Stimulated activated naive CD8-positive, alpha-beta T cell treated with anti-CD3 and anti-CD28 coated beads, Interleukin-15, amount 100 ng/mL, for 72 hours (primary cell): ENCODE data around the gene M1AP.

Experiments used
- ATAC-seq: fragments of 150-1000 bp; cut with Tn5 transposase; 2 replicates; pipeline ENCODE4 v1.10.0; 2021; ENCODE audit warnings: mild to moderate bottlenecking, moderate library complexity
- DNase-seq, 2 donors: peaks; one replicate each; pipeline ENCODE4 v3.0.0; 2021 to 2022
- H3K27ac Mint-ChIP-seq, 2 donors: one replicate each; pipeline ENCODE4 v1.8.0; 2022; ENCODE audit warnings: mild to moderate bottlenecking in 2 of 2, mixed read lengths in 2 of 2, moderate library complexity in 2 of 2
- H3K27me3 Mint-ChIP-seq: one replicate; pipeline ENCODE4 v1.8.0; 2022; ENCODE audit warnings: mixed read lengths
- H3K4me1 Mint-ChIP-seq: one replicate; pipeline ENCODE4 v1.8.0; 2022; ENCODE audit warnings: mild to moderate bottlenecking, mixed read lengths
- H3K4me3 Mint-ChIP-seq, 2 donors: one replicate each; pipeline ENCODE4 v1.8.0; 2022; ENCODE audit warnings: mild to moderate bottlenecking in 2 of 2, mixed read lengths in 2 of 2, moderate library complexity in 1 of 2
- H3K9me3 Mint-ChIP-seq, 2 donors: one replicate each; pipeline ENCODE4 v1.8.0; 2022; ENCODE audit warnings: mixed read lengths in 2 of 2

The M1AP gene

DNA sequence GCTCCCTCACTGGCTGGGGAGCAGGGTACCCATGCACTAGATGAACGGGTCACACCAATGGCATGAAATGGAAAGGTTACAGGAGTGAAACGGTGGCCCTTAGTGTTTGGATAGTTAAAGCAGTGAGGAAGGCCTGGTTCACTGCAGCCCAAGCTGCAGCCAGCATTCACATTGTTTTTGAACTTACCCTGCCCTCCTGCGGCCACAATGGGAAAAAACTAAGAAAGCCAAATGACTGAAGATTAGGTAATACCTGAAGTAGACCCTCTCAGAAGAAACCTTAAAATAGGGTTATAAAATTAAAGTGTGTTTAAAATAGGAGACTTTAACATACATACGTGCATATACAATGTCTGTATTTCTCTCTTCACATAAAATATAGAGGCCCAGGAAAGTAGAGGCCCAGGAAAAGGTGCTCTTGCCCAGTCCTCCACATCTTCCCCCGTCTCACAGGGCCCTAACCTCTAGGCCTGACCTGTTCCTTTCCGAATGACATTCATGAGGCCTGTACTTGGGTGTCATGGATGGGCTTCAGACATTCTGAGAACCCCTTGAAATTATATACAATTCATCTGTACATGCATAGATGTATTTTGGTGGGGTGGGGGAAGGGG is 60.4 kb downstream of the M1AP start:
- Mint-ChIP-seq H3K27ac (no peak overlapping the region), H3K4me1 (peaks cover 29% of the 10 kb centered on the region), H3K27me3 (peaks cover 12% of the 10 kb centered on the region), H3K4me3 (no peak overlapping the region), H3K9me3 (no peaks in the 10 kb centered on the region)
- ATAC-seq: peak; percentile 85
- DNase-seq: peak; percentile 62 to 72

DNA sequence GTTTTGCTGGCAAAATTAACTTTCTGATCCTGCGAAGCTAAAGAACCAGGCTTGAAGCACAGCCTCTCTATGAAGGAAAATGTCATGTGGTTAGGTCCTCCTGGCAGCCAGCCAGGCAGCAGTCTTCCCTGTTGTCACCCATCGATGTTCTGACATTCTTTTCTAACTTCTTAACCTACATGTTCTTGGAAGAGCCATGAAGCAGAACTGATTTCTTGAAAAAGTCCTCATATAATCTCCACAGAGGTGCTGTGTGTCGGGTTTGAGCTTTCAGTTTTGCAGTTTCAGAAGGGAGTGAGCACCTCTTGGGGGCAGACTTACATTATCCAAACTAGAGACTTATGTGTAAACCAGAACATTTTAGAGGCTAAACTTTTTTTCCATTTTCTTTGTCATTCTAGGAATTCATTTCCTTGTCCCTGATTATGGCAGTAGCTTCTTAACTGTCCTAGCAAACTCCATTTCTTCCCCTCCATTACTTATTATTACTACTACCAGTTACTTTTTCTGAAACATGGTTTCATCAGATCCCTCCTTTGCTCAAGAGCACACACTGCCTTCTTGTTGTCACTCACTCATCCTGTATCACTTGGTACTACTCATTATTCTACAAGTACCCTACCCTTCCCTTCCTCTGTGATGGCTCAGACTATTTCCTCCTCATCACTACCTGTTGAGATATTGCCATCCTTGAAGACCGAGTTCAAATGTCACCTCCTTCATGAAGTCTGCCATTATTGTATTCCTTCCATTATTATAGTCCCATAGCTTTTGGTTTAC is 62.5 kb downstream of the M1AP start:
- H3K4me1 Mint-ChIP-seq: peaks cover 29% of the 10 kb centered on the region
- ATAC-seq (peak; percentile 79), DNase-seq (peak in 1 of 2 donors; percentile 25)
- H3K27ac Mint-ChIP-seq: peak overlapping the region; percentile 24 to 69
- peak overlapping the region; percentile 57 to 65 for H3K4me3 Mint-ChIP-seq
- no peaks in the 10 kb centered on the region for H3K9me3 Mint-ChIP-seq
- no peaks in the 10 kb centered on the region for H3K27me3 Mint-ChIP-seq

DNA sequence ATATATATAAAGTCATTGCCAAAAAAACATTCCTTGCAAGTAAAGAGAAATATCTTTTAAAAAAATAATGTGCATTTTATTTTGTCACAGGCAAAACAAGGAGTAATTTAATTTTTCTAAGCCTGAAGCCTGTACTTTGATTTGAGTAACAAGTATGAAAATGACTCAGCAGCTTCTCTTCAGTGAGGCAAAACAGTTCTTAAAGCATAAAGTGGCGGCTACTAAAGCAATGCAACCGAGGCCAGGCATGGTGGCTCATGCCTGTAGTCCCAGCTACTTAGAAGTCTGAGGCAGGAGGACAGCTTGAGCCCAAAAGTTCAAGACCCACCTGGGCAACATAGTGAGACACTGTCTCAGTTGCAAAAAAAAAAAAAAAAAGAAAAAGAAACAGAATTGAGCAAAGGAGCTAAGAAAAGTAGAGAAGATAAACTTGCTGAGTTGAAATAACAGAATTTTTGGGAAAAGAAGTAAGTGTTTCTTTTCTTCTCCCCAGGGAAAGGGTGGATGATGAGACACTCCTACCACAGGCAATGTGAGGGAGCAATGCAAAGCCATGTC is 64.0 kb downstream of the M1AP start:
- peak overlapping the region in 1 of 2 donors; percentile 95 for H3K27ac Mint-ChIP-seq
- peak in 1 of 2 donors; percentile 34 for DNase-seq

DNA sequence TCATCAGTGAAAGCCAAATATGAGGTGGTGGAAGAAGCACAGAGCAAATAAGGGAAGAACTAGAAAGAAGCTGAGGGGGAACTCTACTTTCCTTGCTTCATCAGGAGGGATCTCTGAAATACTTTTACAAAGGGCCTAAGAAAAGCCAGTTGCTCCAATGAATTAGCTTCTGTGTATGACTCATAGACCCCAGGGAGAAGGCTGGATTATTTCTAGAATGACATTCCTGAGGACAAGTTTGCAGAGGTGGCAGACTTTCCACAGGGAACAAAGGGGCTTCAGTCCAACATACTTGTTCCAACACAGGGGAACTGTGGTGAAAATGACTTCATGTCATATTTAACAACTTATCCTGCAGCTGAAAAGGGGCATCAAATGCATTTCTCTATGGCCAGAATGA is 64.6 kb downstream of the M1AP start:
- ATAC-seq: no peak
- Mint-ChIP-seq H3K4me3 (no peak overlapping the region), H3K9me3 (no peaks in the 10 kb centered on the region), H3K27me3 (no peaks in the 10 kb centered on the region), H3K27ac (no peak overlapping the region), H3K4me1 (peaks cover 29% of the 10 kb centered on the region)
- no peak for DNase-seq

More for the DNA sequence above, 64.0 kb downstream of the M1AP start:
- no peaks in the 10 kb centered on the region for H3K9me3 Mint-ChIP-seq
- H3K27me3 Mint-ChIP-seq: no peaks in the 10 kb centered on the region
- ATAC-seq: peak; percentile 53
- peaks cover 29% of the 10 kb centered on the region for H3K4me1 Mint-ChIP-seq
- H3K4me3 Mint-ChIP-seq: peak overlapping the region; percentile 28 to 56

DNA sequence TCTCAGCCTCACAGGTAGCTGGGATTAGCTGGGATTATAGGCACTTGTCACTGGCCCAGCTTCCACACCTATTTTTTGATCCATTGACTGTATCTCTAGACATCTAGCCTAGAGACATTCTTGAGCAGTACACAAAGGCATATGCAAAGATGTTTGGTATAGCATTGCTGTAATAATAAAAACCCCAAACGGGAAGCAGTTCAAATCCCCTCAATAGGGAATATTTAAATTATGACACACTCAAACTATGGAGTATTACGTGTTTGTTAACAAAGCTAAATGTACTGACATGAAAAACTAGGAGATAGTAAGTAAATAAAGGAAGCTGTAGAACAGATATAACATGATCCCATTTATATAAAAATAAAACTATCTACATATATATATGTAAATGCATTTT is 65.9 kb downstream of the M1AP start:
- Mint-ChIP-seq H3K27me3 (no peaks in the 10 kb centered on the region), H3K4me3 (no peak overlapping the region), H3K9me3 (no peaks in the 10 kb centered on the region), H3K4me1 (peaks cover 31% of the 10 kb centered on the region), H3K27ac (no peak overlapping the region)
- DNase-seq: no peak
- ATAC-seq: no peak

DNA sequence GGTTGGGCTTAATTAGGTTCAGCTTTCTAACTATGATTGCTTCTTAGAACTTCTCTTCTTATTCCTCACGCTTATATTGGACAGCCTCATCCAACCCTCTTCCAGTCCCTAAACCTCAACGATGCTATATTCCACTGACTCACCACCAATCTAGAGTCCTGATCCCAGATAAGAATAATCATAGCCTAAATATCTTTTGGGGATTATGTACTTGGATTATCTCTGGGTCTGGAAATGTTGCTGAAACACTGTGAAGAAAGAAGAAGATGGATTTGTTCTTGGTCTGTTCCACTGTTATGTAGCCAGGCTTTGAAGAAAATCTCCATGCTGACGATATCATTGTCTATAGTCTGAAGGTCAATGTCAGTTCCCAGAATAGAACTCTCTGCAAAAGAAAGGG is 66.7 kb downstream of the M1AP start:
- ATAC-seq (no peak), DNase-seq (no peak)
- Mint-ChIP-seq H3K27me3 (peaks cover 5% of the 10 kb centered on the region), H3K4me1 (peaks cover 38% of the 10 kb centered on the region), H3K4me3 (no peak overlapping the region), H3K9me3 (no peaks in the 10 kb centered on the region), H3K27ac (no peak overlapping the region)

DNA sequence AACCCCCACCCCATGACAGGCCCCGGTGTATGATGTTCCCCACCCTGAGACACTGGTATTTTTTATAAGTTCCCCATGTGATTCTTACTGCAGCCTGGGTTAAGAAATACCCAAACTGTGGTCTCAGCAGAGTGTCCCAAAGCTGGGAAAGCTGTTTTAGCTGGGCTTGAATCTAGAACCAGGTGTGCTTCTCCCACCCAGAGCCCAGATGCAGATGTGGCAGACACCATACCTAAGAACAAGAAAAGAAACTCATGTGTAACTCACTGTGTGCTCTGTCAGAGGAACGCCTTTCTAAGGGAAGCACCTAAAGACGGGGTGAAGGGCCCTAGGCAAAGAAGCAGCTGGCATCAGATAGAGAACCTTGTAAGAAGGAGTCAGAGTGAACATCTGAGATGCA is 69.7 kb downstream of the M1AP start:
- H3K4me3 Mint-ChIP-seq: no peak overlapping the region
- H3K4me1 Mint-ChIP-seq: peaks cover 31% of the 10 kb centered on the region
- peaks cover 5 to 7% of the 10 kb centered on the region in 2 donors for H3K9me3 Mint-ChIP-seq
- DNase-seq (no peak), ATAC-seq (no peak)
- H3K27me3 Mint-ChIP-seq: peaks cover 9% of the 10 kb centered on the region
- H3K27ac Mint-ChIP-seq: no peak overlapping the region

DNA sequence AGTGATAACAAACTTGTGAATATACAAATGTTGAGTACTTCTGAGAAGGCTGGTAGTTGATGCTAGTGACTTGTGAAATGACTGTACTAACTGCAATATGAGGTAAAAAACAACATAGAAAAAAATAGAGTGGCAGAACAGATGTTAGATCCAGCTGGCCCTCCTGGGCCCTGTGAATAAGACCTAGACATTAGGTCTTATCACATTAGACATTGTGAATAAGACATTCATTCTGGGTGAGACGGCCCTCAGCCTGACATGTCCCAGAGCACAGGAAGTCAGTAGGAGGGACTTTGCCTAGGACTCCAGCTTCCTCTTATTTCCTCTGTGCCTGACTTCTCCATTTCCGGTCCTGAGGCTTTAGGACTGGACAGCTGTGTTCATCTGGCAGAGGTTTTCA is 70.7 kb downstream of the M1AP start:
- Mint-ChIP-seq H3K4me3 (no peak overlapping the region), H3K27ac (no peak overlapping the region), H3K4me1 (peaks cover 31% of the 10 kb centered on the region), H3K9me3 (peaks cover 5 to 7% of the 10 kb centered on the region in 2 donors), H3K27me3 (peaks cover 9% of the 10 kb centered on the region)
- ATAC-seq: peak; percentile 53
- DNase-seq: no peak

DNA sequence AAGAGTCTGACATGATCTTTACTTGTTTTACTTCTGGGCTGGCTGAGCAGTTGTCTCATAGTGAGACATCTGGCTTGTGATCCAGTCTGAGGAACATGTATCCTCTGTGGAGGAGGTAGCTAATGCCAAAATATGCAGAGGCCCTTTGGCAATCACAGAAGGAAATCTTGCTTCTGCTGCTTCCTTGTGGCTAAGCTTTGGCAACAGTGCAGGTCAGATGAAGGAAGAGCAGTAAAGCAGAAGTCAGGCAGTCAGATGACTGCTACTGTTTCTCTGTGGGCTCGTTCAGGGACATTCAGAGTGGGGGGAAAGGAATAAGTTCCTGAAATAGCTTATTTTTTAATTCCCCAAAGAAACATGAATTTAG is 71.3 kb downstream of the M1AP start:
- H3K9me3 Mint-ChIP-seq: peaks cover 5 to 7% of the 10 kb centered on the region in 2 donors
- H3K4me1 Mint-ChIP-seq: peaks cover 31% of the 10 kb centered on the region
- DNase-seq: no peak
- no peak overlapping the region for H3K27ac Mint-ChIP-seq
- no peak for ATAC-seq
- H3K4me3 Mint-ChIP-seq: no peak overlapping the region
- peaks cover 9% of the 10 kb centered on the region for H3K27me3 Mint-ChIP-seq

DNA sequence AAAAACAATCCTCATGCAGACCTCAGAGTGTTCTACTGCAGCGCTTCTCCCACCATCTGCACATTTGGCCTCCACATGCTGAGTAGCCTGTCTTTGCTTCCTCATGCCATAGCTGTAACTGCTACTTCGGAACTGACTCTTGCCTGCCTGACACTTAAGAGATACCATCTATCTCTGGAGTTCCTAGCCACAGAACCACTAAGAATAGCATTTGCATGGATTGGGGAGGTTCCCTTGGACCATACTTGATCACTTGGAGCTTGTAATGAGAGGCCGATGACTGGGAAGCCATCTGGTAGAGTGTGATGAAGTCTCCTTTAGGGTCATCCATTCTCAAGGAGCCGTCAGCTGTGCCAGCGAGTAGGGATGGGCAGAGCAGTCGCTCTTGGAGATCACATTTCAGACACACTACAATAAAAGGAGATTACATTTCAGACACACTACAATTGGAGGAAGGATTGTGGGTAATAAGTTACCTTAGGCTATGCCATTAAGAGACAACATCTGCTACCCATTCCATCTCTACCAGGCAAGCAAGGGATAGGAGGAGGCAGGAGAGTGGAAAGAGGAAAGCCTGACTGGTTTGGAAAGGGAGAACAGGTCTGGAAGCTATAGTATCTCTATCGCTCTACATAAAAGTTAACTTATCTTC is 71.8 kb downstream of the M1AP start:
- Mint-ChIP-seq H3K9me3 (peaks cover 5 to 7% of the 10 kb centered on the region in 2 donors), H3K4me3 (no peak overlapping the region), H3K4me1 (peaks cover 31% of the 10 kb centered on the region), H3K27ac (peak overlapping the region in 1 of 2 donors; percentile 71), H3K27me3 (peaks cover 9% of the 10 kb centered on the region)
- DNase-seq (no peak), ATAC-seq (no peak)

DNA sequence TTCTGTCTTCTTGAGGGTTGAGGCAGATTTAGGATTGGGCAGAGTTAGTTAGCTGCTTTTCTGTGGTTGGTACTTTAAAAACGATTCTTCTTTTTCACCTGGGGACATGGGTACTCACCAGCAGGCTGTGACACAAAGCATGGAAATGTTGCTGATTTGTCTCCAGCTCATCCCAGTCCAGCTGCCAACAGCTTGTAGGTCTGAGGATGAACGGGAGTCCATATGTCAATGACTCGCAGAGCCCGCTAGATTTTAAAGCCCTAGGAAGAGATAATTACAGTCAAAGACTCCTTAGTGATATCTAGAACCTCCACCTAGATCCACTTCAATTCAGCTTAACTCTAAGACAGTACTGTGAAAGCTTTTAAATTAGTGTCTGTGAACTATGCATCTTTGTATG is 72.8 kb downstream of the M1AP start:
- Mint-ChIP-seq H3K4me3 (no peak overlapping the region), H3K4me1 (peaks cover 31% of the 10 kb centered on the region)

DNA sequence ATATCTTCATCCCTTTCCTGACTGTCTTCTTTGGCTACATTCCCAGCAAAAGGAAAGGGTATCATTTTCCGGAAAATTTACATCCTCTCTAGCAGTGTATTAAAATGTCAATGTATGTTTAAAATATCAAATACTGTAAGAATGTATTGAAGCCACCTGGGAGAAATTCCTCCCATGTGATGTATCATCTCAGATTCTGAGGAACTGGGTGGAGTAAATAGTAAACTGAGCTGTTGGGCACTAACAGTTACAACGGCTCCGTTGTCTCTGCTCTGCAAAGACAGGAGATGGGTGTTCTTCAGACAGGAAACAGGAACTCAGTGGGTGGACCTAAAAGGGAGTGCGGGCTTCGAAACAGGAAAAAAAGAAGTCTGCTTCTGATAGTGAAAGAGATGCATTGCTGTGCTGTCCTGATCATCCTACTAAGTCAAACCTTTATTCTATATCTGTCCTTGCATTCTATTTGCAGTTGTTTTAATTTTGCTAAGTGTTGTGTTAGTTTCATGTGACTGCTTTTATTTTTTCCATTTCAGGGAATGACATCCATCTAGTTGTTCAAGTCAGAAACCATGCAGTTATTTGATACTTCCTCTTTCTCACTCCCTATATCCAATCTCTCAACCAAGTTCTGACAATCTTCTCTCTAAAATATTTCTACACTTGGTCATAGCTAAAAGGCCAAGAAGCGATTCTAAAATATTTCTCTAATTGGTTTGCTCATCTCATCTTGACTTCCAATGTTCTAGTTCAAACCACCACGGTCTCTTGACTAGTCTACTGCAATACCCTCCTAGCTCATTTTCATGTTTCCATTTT is 74.2 kb downstream of the M1AP start:
- H3K27me3 Mint-ChIP-seq: peaks cover 9% of the 10 kb centered on the region
- H3K4me1 Mint-ChIP-seq: peaks cover 37% of the 10 kb centered on the region
- ATAC-seq (peak; percentile 68), DNase-seq (no peak)
- peak overlapping the region; percentile 28 to 53 for H3K27ac Mint-ChIP-seq
- H3K4me3 Mint-ChIP-seq: peak overlapping the region; percentile 37 to 40
- peaks cover 5 to 7% of the 10 kb centered on the region in 2 donors for H3K9me3 Mint-ChIP-seq

More for the DNA sequence above, 72.8 kb downstream of the M1AP start:
- DNase-seq: no peak
- no peak overlapping the region for H3K27ac Mint-ChIP-seq
- no peak for ATAC-seq
- H3K9me3 Mint-ChIP-seq: peaks cover 5 to 7% of the 10 kb centered on the region in 2 donors
- H3K27me3 Mint-ChIP-seq: peaks cover 9% of the 10 kb centered on the region

DNA sequence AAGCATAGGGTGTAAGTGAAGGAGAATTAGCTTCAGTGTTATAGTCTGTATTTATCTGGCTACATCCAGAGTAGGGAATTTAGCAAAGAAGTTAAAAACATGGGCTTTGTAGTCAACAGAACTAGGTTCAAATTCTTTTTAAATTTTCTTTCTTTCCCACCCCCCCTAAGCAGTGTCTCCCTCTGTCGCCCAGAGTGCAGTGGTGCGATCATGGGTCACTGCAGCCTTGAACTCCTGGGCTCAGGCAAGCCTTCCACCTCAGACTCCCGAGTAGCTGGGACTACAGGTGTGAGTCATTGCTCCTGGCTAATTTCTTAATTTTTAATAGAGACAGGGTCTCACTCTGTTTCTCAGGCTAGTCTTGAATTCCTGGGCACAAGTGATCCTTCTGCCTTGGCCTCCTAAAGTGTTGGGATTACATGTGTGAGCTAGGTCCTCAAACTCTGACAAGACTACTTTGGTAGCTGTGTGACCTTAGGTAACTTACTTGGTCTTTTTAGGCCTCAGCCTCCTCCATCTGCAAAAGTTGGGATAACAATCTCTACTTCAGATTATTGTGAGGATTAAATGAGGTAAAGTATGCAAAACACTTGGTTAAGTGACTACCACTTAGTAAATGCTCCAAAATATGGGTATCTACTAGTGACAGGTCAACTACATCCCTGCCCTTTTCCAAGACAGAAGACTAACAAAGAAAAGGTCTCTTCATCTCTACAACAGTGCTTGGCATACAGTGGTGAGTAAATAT is 75.8 kb downstream of the M1AP start:
- Mint-ChIP-seq H3K4me1 (peaks cover 42% of the 10 kb centered on the region), H3K9me3 (peaks cover 5 to 7% of the 10 kb centered on the region in 2 donors), H3K27me3 (peaks cover 9% of the 10 kb centered on the region), H3K27ac (no peak overlapping the region), H3K4me3 (no peak overlapping the region)
- DNase-seq (no peak), ATAC-seq (no peak)

DNA sequence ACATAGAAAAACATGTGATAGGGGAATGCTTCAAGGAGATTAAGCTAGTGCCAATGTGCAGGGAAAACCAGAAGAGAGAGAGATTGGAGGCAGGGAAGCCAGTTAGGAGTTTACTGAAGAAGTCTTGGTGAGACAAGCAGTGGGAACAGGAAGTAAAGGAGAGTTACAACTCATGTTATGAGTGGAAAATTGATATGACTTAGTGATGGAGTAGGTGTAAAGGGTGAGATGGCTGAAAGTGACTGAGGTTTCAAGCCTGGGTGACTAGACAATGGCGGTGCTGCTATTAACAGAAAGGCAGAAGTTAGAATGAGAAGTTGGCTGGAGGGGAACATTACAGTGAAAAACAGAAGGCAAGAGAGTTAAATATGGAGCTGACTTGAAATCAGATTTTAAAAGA is 77.1 kb downstream of the M1AP start:
- Mint-ChIP-seq H3K4me3 (no peak overlapping the region), H3K9me3 (peaks cover 5 to 7% of the 10 kb centered on the region in 2 donors), H3K27me3 (peaks cover under 1% of the 10 kb centered on the region), H3K4me1 (peaks cover 40% of the 10 kb centered on the region), H3K27ac (no peak overlapping the region)
- DNase-seq (no peak), ATAC-seq (peak; percentile 84)
